HT1080 (cell line): Measurements from ENCODE around the gene NEMP2. TPM values are rescaled to one million over a fixed set of nuclear protein-coding genes. Genes with fewer than 3 reads are reported as not detected.

Experiments used
- DNase-seq: peaks from one replicate; pipeline ENCODE4 v3.0.0-alpha.2; 2015; ENCODE audit warnings: low read depth
- polyA plus RNA-seq, 2 experiments: library from polyadenylated mRNA; depleted of rRNA; stranded (reverse); fragments of >200 nt; gene quantifications; 2 replicates each; pipeline ENCODE4 v1.2.3, GENCODE V29; 2015
- total RNA-seq: library from RNA; depleted of rRNA; stranded (reverse); fragments of >200 nt; shearing (Covaris generic); gene quantifications from 2 replicates; pipeline ENCODE4 v1.2.3, GENCODE V29; 2014; rRNA removed

NEMP2 gene, protein sequence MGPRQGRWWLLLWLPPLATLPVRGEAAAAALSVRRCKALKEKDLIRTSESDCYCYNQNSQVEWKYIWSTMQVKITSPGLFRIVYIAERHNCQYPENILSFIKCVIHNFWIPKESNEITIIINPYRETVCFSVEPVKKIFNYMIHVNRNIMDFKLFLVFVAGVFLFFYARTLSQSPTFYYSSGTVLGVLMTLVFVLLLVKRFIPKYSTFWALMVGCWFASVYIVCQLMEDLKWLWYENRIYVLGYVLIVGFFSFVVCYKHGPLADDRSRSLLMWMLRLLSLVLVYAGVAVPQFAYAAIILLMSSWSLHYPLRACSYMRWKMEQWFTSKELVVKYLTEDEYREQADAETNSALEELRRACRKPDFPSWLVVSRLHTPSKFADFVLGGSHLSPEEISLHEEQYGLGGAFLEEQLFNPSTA
- total RNA-seq, result 7.6 and 16.5 TPM in 2 replicates
- polyA plus RNA-seq (2015; cell fraction: cytosol; rRNA removed), result 9.6 and 12.8 TPM in 2 replicates
- 10.9 and 18.4 TPM in 2 replicates for polyA plus RNA-seq (2015; cell fraction: nucleus; rRNA removed)

DNA sequence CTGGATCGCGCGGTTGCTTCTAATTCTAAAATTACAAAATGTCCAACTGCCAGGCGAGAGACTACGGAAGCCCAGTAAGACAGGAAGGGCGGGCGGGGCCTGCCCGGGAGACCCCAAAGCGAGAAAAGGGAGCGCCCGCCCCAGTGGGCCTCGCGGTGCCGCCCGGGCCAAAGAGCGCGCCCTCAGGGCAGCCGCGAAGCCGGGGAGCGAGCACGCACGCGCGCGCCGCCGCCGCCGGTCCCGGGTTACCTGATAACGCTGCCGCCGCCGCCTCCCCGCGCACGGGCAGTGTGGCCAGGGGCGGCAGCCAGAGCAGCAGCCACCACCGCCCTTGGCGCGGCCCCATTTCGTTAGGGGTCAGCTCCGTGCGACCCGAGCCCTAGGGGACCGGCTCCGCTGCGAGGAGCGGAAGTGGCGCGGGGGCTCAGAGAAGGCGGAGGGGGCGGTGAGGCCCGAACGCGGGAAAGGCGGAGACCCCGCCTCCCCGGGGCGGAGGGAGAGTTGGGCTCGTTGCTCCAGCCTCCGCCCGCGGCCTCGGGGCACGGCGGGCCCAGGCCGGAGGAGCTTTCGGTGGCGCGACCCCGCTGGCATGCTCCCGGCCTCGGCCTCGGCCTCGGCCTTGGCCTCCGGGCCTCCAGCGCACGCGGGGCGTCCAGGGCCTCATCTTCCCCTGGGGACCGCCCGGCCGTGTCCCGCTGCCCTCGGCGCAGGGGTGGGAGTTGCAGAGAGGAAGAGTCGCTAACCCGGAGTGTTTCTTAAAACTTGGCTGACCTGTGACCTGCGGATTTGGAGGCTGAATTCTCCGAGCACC, at the start of gene NEMP2:
Gene NEMP2 (minus strand): TSS at position 413 of the 811 bp plus-strand sequence. CDS start 67 bp downstream, at position 346.
- DNase-seq, result peak; percentile 83

DNA sequence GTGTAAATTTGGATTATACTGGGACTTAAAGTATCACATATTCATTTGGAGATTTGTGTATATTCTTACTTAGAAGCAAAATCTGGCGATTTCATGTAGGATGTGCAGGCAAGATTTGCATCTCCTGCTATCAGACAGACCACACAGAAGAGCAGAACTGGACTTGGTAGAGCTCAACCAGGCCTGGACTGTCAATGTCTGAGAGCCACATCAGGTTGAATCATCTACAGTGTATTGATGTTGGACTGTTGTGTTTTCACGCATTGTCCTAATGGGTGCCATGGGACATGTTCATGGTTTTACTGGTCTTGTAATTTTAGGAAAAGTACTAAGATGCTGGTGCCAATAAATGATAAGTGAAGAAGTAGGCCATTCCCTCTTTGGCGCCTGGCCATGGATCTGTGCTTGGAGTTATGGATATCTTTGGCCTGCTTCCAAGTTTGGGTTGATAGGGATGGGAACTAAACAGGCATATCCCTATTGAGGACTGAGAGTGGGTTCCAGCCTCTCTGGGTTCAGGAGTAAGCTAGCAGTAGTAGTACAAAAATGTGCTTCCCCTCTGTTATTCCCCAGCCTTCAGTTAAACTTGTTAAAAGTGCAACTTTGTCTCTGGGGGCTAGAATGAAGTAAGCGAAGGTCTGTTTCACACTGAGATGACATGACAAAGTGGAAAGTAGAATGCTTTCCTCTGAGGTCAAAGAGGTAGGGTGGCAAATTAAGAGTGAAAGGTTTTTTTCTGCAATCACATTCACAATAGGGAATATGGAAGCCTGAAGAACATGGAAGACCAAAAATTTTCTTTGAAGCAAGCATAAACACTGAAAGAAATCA, 49.2 kb upstream of the NEMP2 start:
- DNase-seq, result no peak

DNA sequence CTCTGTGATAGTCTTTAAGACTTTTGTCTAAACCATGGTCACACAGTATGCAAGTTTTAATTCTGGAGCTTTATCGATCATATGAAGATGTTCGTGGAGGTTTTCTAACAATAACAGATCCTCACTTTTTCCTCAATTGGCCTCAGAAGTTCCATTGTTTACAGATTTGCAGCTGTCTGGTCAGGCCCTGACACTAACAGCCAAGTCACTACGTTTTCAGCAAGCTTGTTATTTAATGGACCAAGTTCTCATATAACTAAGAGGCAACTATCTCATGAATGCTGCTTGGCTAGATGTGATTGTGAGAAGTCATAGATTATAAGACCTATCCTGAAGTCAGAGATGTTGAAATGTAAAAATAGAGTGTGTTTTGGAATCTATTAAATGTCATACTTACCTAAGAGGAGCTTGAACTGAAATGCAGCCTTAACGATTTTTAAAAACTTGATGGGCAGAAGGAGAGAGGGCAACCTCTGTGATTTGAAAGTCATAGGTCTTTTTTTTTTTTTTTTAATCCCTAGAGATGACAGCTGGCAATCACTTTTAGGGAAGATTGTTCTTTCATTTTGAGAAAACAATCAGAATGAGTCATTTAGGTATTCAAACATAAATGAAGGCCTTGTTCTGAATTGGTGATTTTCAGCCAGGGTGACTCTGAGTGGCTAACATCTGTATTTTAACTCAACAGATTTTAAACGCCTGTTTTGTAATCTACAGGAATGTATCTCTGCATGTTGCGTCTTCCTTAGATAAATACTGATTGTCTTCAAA, 48.4 kb upstream of the NEMP2 start:
- no peak for DNase-seq

DNA sequence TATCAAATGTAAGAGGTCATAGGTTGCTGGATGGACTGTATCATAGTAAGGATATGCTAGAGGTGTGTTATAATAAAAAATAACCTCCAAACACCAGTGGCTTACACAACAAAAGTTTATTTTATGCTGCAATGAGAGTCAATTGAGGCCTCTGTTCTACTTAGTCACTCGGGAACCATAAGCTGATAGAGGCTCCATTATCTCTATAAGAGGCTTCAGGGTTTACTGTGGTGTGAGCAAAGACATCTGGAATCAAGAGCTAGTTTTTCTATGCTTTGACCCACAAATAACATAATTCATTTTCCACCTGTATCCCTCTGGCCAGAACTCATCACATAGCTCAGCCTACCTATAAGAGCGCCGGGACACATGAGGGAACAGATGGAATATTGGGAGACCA, 47.5 kb upstream of the NEMP2 start:
- no peak for DNase-seq

DNA sequence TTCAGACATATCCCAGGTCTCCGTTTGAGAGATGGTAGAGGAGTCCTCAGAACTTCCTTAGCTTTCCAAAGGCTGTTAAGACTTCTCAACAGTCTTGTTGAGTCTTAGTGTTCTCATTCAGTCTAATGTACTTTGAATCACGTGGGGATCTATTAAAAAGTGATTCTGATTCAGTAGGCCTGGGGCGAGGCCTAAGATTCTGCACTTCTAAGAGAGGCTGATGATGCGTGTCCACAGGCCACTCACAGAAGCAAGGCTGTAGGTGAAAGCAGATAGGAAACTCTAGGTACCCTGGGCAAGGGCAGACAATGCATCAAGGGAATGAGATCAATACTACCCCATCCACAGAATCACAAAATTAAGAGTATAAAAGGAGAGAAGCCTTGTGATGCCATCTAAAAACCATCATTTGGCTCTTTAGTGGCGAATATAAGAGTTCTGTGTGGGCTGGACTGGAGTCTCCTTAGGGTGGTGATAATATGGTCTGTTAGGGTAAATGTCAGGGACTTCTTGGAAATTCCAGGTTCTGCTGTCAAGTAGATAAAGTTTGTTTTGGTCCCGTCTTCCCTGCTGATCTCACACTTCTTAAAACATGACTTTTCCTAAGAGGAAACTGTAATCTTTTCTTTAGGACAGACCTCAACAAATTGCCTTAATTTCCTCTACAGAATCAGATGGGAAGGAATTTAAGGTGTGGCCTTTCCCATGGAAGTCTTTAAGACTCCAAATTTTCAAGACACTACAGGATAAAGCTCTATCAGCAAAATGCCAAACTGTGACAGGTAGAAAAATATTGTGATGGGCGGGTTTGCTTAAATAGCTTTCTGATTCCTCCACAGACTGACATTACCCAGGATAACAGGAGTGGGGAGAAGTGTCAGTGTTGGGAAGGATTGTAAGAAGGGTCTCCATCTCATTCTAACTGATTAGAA, 45.7 kb upstream of the NEMP2 start:
- DNase-seq, result no peak

DNA sequence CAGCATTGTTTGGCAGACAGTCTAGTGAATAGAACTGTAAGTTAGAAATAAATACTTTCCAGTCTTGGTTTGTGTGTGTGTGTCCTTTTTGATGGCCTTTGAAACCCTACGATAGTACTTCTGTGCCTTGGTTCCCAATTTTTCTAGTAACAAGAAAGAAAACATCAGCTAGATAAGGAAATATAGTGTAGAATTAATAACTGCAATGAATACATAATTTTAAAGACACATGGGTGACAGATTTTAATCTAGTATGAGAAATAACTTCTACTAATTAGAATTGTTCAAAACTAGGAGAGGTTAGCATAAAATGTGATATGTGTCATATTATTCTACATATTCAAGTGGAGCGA, 44.5 kb upstream of the NEMP2 start:
- DNase-seq, result no peak

DNA sequence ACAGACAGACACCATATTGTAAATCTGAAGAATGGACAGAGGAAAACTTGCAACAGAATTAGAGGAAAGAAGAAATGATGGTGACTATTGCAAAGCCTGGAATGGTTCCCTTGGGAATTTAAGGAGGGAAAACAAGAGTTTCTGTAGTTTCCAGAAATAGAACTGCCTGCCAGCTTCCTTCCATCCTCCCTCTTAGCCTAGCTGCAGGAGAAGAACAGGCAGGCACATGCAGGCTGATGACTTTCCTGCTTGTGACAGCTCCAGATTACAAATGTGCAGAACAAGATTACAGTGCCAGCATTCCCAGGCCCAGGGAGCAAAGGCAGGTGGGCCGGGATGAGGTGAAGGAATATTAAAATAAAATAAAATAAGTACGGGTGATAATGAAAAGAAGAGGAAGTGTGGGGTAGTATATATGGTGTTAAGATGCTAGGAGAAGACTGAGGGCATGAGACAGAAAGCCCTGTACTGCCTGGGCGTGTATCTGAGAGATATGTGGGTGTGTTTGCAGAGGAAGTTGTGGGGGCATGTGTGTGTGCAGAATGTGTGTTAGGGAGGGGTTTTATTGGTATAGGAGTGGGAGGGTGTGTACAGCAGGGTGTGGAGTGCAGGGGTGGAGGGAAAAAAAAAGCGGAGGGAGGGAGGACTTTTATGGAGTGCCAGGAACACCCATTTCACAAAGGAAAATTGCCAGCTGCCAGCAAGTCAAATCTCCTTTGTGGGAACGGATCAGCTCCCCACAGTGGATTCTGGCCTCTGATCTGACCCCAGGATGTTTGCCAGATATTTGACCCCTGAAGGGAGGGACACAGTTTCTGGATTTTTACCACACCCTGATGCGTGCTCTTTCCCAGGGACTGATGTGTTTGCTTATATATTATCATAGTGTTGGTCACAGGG, 43.9 kb upstream of the NEMP2 start:
- no peak for DNase-seq

DNA sequence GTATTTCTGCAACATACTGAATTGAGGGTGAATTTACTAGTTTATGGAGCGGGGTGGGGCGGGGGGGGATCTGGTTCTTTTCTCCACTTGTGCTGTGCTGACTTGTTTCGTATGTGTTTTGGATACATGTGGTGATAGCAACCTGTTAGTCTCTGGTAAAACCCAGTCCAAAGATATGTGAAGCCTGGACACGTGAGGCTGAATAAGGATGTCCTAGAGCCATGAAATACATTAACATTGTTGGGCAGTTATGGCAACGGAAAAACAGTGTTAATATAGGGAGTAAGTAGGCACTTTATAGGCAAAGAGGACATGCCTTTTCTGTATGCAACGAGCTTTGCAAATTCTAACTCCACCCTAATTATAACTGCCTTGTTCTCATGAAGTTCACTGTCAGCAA, 42.1 kb upstream of the NEMP2 start:
- DNase-seq, result no peak

DNA sequence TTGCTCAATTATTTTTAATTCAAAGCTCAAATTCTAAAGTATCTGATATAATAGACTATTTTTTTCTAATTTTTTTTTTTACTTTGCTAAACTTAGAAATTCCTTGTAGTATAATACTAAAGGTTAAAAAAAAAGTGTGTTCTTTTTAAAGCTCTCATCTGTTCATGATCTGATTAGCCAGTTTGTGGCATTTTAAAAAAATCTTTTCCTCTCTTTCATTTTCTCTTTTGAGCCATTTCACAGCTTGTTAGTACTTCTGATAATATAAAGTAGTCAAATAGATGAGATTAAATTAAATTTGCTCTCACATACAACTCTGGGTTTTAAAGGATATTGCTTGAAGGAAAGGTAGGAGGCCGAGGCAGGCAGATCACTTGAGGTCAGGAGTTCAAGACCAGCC, 40.7 kb upstream of the NEMP2 start:
- DNase-seq, result no peak

DNA sequence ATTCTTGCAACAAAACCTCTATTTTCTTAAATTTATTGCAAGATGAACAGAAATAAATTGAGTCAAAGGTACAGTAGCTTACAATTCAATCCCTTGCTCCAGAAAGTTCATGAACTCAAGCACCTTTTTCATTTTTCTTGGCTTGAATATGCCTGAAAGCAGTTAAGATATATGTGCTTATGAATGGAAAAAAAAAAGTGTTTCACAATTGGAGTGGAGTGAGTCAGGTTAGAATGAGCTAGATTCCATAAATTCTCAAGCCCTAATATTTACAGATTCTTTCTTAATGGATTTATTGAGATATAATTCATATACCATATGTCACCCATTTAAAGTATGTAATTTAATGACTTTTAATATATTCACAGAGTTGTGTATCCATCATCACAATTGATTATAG, 39.6 kb upstream of the NEMP2 start:
- DNase-seq, result no peak

DNA sequence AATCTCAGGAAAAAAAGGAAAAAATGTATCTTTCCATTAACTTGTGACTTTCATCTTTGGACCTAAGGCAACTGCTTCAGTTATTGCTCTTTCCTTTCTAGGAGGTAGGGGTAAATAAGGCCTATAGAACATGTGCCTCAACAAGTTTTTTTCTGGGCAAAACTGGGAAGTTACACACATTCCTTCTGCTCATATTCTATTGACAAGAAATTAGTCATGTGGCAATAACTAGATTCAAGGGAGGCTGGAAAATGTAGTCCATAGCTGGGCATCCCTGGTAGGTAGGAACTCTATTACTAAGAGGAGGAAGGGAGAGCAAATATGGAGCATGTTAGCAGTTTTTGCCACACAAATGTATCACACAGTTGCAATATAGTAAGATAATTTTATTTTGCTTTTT, 37.7 kb upstream of the NEMP2 start:
- DNase-seq, result no peak

DNA sequence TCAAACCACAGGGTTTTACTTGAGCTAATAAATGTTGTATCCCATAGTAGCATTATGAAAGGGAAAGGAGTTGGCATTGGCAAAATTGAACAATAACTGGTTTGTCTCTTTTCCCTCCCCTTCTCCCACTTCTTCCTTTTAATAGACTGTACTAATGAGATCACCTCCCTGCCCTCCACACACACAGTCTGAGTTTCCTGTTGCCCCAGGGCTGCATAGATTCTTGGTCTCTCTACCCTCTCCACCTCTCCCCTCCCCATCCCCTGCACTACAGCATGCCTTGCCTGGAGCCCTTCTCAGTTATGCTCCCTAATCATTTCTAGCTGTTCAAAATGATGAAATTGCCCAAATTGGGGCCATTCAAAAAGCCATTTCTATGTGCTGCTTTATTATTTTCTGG, 37.2 kb upstream of the NEMP2 start:
- peak; percentile 59 for DNase-seq

DNA sequence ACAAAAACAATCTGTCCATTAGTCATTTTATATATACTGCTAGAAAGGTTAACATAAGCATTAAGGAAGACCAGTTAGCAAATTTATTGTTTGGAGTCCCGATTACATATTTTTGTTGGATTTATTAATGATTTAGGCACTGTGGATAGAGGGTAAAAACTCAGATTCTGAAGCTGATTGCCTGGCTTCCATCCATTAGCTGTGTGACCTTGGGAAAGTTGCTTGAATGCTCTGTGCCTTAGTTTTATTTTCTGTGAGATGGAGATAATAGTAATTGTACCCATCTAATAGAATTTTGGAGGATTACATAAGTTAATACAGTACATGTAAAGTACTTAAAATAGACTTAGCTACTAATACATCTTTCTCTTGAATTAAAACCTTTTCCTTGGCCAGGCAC, 36.3 kb upstream of the NEMP2 start:
- DNase-seq, result no peak

DNA sequence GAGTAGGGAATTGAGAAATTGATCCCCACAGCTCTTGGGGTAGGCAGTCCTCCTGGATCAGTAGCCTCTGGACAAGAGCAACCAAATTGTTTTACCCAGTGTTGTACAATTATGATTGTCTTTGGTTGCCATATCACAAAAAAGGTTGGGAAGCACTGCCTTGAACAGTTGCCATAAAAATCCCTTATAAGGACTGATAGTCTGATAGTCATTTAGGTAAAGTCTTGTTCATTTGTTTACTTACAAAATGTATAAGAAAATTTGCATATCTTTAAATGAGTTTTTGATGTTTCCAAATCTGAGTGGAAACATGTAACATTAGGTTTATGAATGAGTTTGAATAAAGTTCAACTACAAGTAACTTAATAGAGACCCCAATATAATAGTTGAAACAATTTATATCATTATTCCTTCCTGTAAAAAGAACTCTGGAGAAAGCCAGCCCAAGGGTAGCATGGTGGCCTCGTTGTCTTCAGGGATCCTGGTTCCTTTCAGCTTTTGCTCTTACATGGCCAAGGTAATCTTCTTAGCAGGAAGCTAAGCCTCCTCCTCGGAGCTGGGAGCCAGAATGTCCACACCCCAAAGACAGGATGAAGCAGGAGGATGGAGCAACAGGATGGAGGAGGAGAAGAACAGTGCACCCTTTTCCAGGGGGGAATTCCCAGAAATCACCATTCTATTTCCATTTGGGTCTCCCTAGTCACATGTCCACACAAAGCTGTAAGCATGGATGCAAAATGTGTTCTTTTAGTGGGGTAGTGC, 35.7 kb upstream of the NEMP2 start:
- no peak for DNase-seq

DNA sequence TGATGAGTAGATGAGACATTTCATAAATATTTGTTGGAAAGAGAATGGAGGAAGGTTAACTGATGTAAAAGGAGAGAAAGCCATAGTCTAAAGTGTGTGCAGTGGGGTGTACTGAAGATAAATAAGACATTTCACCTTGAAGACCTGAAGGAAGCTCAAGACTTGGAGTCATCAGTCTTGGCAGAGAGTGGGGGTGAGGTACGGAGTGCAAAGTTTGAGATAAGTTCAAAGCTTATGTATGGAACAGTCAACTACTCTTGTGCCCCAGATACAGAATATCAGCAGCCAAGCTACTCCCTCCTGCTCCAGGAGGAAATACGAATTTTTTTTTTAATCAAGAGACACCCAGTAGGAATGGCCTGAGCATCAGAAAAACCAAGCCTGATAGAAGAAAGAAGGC, 30.3 kb upstream of the NEMP2 start:
- DNase-seq, result no peak

DNA sequence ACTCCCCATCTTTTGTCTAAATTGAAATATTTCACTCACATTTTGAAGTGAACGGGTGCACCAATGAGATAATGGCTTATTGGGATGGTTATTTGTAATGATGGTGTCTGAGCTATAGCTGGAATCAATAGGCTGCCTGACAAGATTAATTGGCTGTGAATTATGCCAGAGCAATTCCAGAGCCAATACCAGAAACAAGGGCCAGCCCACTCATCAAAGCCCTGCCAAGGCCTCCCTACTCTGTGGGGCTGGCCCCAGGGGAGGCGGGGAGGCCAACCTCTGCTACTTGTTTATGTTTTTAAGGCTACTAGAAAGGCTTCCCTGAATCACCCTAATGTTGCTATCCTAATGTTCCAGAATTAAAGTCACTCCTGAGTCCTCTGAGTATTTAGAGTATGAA, 29.1 kb upstream of the NEMP2 start:
- no peak for DNase-seq

DNA sequence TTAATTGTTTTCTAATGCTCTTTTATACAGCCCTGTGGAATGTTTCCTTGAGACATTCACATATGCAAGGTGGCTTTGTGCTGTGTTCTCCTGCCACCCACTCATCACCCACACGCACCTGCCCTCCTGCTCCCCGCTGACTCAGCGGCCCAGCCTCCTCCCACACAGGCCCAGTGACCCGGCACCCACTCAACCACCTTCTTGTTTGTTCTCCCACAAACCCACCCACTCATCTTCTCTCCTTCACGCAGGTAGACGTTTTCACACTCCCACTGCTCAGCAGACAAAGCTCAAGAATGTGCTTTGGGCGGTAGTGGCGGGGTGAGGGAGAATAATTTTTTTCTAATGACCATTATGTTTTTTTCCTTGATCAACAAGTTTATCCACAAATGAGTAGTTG, 28.6 kb upstream of the NEMP2 start:
- DNase-seq, result no peak

DNA sequence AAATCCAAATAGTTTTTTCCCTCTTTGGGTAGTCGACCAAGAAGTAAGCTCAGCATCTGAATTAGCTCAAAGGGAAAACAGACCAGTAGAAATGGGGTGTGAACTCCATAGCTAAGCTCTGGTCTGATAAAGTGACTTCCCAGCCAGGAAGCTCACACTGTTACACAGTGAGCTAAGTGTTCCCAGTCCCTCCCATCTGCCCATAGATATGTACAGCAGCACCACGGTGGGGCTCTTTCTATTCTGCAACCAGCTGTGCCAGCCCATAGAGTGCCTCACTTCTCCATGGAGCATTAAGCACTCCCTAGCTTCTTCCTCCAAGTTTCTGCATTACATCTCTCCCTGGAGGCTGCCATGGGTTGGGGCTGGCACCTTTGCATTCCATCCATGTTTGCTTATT, 27.6 kb upstream of the NEMP2 start:
- DNase-seq, result no peak
